ENCODE results near the gene NOTUM. TPM values are rescaled to one million over a fixed set of nuclear protein-coding genes. Genes with fewer than 3 reads are reported as not detected.

NOTUM gene
- total and polyA plus RNA-seq, 2 of the 4 experiments (the other 2 are of a cell fraction) = 0.05 TPM; not detected in 1

GRCh38 chr17:81998691-81999438 is 37.9 kb upstream of the NOTUM start (continued):
- no peak for TF ChIP-seq USF2 (IDR thresholded peaks at IDR 0.05; ENCODE audit: low read depth, low read length)
- no peak for TF ChIP-seq POLR2A (IDR thresholded peaks at IDR 0.05; ENCODE audit: low read depth, low read length)

GRCh38 chr17:81998212-81998611 is 37.2 kb upstream of the NOTUM start:
- no peak overlapping the region for H4K8ac ChIP-seq (ENCODE audit: low read depth in 2 of 2, low read length in 2 of 2)
- ATAC-seq (ENCODE audit: low read depth) = no peak
- no peak for DNase-seq
- no peak overlapping the region for H3K14ac ChIP-seq (replicated peaks; ENCODE audit: low read depth, low read length)
- H3K9me3 ChIP-seq (ENCODE audit: control insufficient read depth, insufficient read depth, low read length) = no peaks in the 10 kb centered on the region
- H3K36me3 ChIP-seq (ENCODE audit: control insufficient read depth, insufficient read depth, low read length) = peaks cover 8% of the 10 kb centered on the region; the same call in 1 of the 2 replicates
- H3K4me2 ChIP-seq (ENCODE audit: low read depth, low read length) = no peak overlapping the region
- no peak overlapping the region for H2BK15ac ChIP-seq (ENCODE audit: low read depth, low read length)
- no peak overlapping the region for H2BK5ac ChIP-seq (ENCODE audit: low read depth, low read length, poor library complexity, severe bottlenecking)
- no peak overlapping the region for H3K27ac ChIP-seq (ENCODE audit: insufficient read depth, low read length)
- H3K4me1 ChIP-seq (ENCODE audit: control insufficient read depth, insufficient read depth, low read length) = peaks cover 5% of the 10 kb centered on the region
- no peaks in the 10 kb centered on the region for H3K27me3 ChIP-seq (ENCODE audit: control insufficient read depth, insufficient read depth, low read length)
- H3K56ac ChIP-seq (ENCODE audit: extremely low read depth, insufficient read depth, low read length) = no peak overlapping the region
- no peak overlapping the region for H2AK5ac ChIP-seq (ENCODE audit: low read depth, low read length)
- H3K9ac ChIP-seq (ENCODE audit: low read depth, low read length) = no peak overlapping the region
- H3K23ac ChIP-seq (ENCODE audit: low read depth, low read length) = no peak overlapping the region
- no peak for TF ChIP-seq SMC3 (IDR thresholded peaks at IDR 0.05; ENCODE audit: low read depth, low read length)
- no peak for TF ChIP-seq MAFK (IDR thresholded peaks at IDR 0.05; ENCODE audit: low read depth, low read length)
- TF ChIP-seq RAD21 (IDR thresholded peaks at IDR 0.05; ENCODE audit: low read length) = no peak
- no peak for TF ChIP-seq RFX5 (IDR thresholded peaks at IDR 0.05; ENCODE audit: low read depth, low read length)
- no peak for TF ChIP-seq POLR2A (IDR thresholded peaks at IDR 0.05; ENCODE audit: low read depth, low read length)
- TF ChIP-seq BHLHE40 (IDR thresholded peaks at IDR 0.05; ENCODE audit: low read depth, low read length) = no peak
- TF ChIP-seq RCOR1 (IDR thresholded peaks at IDR 0.05; ENCODE audit: insufficient replicate concordance, low read length) = no peak
- TF ChIP-seq FOS (IDR thresholded peaks at IDR 0.05; ENCODE audit: low read depth, low read length) = no peak
- no peak for TF ChIP-seq MAZ (IDR thresholded peaks at IDR 0.05; ENCODE audit: borderline replicate concordance, low read depth, low read length)
- TF ChIP-seq MXI1 (IDR thresholded peaks at IDR 0.05; ENCODE audit: borderline replicate concordance, low read depth, low read length) = no peak
- H3K9me1 ChIP-seq (ENCODE audit: insufficient read depth, low read length) = peaks cover 5% of the 10 kb centered on the region; the same call in 1 of the 2 replicates
- no peak overlapping the region for H2AFZ ChIP-seq (replicated peaks; ENCODE audit: low read length, poor library complexity)
- POLR2A ChIA-PET (ENCODE audit: unreplicated experiment) = no interaction called here
- H3K18ac ChIP-seq (ENCODE audit: low read depth, low read length) = no peak overlapping the region
- BruUV-seq (replicated peaks) = TSS peak; percentile 22
- H2BK20ac ChIP-seq (ENCODE audit: low read depth, low read length) = no peak overlapping the region
- in situ Hi-C loops (cut with MboI; ENCODE audit: low sequenced_read_pairs) (no loop called here), intact Hi-C loops (cut with micrococcal nuclease) (no loop called here), dilution Hi-C loops (cut with HindIII; ENCODE audit: low sequenced_read_pairs, unreplicated experiment) (no loop called here)
- no peak overlapping the region for H4K91ac ChIP-seq (ENCODE audit: insufficient read depth, low read depth, low read length)
- CTCF ChIA-PET = no interaction called here
- H2BK120ac ChIP-seq (ENCODE audit: low read depth, low read length) = no peak overlapping the region
- H3K4me3 ChIP-seq (ENCODE audit: insufficient read depth, low read depth, low read length) = no peak overlapping the region
- peaks cover under 1% of the 10 kb centered on the region; the same call in 1 of the 2 replicates for H4K20me1 ChIP-seq (ENCODE audit: insufficient read depth, low read length)
- H3K79me1 ChIP-seq (ENCODE audit: low read depth in 1 of 2, low read length in 2 of 2) = peaks cover 5 to 17% of the 10 kb centered on the region in 2 experiments; a peak in 2 of 4 replicates
- no peak overlapping the region for H3K4ac ChIP-seq (ENCODE audit: low read depth, low read length)
- no peak overlapping the region for H2AK9ac ChIP-seq (replicated peaks; ENCODE audit: low read depth, low read length, poor library complexity)
- no peak overlapping the region for H4K5ac ChIP-seq (ENCODE audit: low read depth, low read length)
- 70% methylated on average over 2 of the region's 7 CpGs; no CpG with 5 or more reads in 1 of the 2 experiments for WGBS, 2 experiments (ENCODE audit: extremely low coverage in 2 of 2, insufficient read length in 1 of 2)
